Left lung (tissue), 10 donors: Measurements from ENCODE around the gene RAPGEF4. TPM values are rescaled to one million over a fixed set of nuclear protein-coding genes. Genes with fewer than 3 reads are reported as not detected.

Source experiments
- ATAC-seq: fragments of 200-7000 bp; cut with Tn5 transposase; one replicate; pipeline ENCODE4 v1.9.1; 2020; ENCODE audit warnings: moderate library complexity
- DNase-seq, 4 donors: peaks; one replicate each; pipeline ENCODE4 v3.0.0-alpha.2; 2013 to 2020
- H3K27ac ChIP-seq, 2 donors: fragments of 200-600 bp; sonication (generic) in 1 of 2; one replicate each; pipeline versions ENCODE4 v1.5.0 to v1.8.0; 2020 to 2021
- H3K27me3 ChIP-seq, 2 donors: fragments of 200-600 bp; sonication (generic) in 1 of 2; one replicate each; pipeline versions ENCODE4 v1.5.0 to v1.8.0; 2020 to 2021
- H3K36me3 ChIP-seq, 2 donors: fragments of 200-600 bp; sonication (generic) in 1 of 2; one replicate each; pipeline versions ENCODE4 v1.5.0 to v1.8.0; 2020 to 2021
- H3K4me1 ChIP-seq, 2 donors: fragments of 200-600 bp; one replicate each; pipeline ENCODE4 v1.8.0; 2021
- H3K4me3 ChIP-seq, 2 donors: fragments of 200-600 bp; sonication (generic) in 1 of 2; one replicate each; pipeline versions ENCODE4 v1.5.0 to v1.8.0; 2020 to 2021; ENCODE audit warnings: mild to moderate bottlenecking in 1 of 2
- H3K9me3 ChIP-seq, 2 donors: fragments of 200-600 bp; sonication (generic) in 1 of 2; one replicate each; pipeline versions ENCODE4 v1.5.0 to v1.8.0; 2020 to 2021
- CTCF ChIP-seq, 2 donors: fragments of 200-600 bp; sonication (generic) in 1 of 2; IDR thresholded peaks; one replicate each; pipeline versions ENCODE4 v1.5.0 to v1.8.0; 2021; ENCODE audit warnings: antibody characterized with exemption in 2 of 2
- intact Hi-C, 2 donors: fragments of 100-400 bp; cut with DNase I; formaldehyde crosslinking; loops; one replicate each; pipeline versions ENCODE4 v1.11.2 to v1.14.2; 2022
- polyA plus RNA-seq, 6 donors: library from polyadenylated mRNA; unstranded; fragments of 120-200 nt; gene quantifications; one replicate each; pipeline ENCODE4 v1.2.1, GENCODE V29; 2013; ENCODE audit not compliant: insufficient read length in 6 of 6
- total RNA-seq, 2 donors: library from RNA; stranded (reverse); fragmentation: NEBNext Ultra II Directional; extraction: Animal tissue kit (Norgen Biotek cat#: 25700); gene quantifications; one replicate each; pipeline ENCODE4 v1.2.1, GENCODE V29; 2021
- donor health status: DM: no; HTN: yes; CAD: no.
- donor health status: DM: no; HTN: no; CAD: no.

RAPGEF4 gene
- total and polyA plus RNA-seq, 8 donors: 9.1 to 16.2 (median 11.8) TPM

GRCh38 chr2:173048522-173048896 lies 312.9 kb downstream of the RAPGEF4 start:
- intact Hi-C loops: no loop called here
- Histone ChIP-seq H3K27ac (peak overlapping the region; percentile 77), H3K27me3 (no peaks in the 10 kb centered on the region), H3K36me3 (no peaks in the 10 kb centered on the region), H3K4me3 (no peak overlapping the region), H3K4me1 (peaks cover 12 to 38% of the 10 kb centered on the region in 2 donors), H3K9me3 (no peaks in the 10 kb centered on the region)
- peak; percentile 40 for ATAC-seq
- TF ChIP-seq CTCF (IDR thresholded peaks at IDR 0.05): no peak
- no peak for DNase-seq

- Histone ChIP-seq H3K36me3 (no peaks in the 10 kb centered on the region), H3K4me3 (no peak overlapping the region), H3K4me1 (peaks cover 12 to 35% of the 10 kb centered on the region in 2 donors), H3K9me3 (no peaks in the 10 kb centered on the region), H3K27me3 (no peaks in the 10 kb centered on the region), H3K27ac (peak overlapping the region; percentile 77)
- peak; percentile 85 for ATAC-seq
- DNase-seq: peak in 2 of 4 donors; percentile 48 to 61
- TF ChIP-seq CTCF (IDR thresholded peaks at IDR 0.05): no peak
- intact Hi-C loops: no loop called here
Measured at GRCh38 chr2:173048897-173049661, 313.4 kb downstream of the RAPGEF4 start.

- intact Hi-C loops: no loop called here
Measured at GRCh38 chr2:173049831-173050230, 314.2 kb downstream of the RAPGEF4 start.

GRCh38 chr2:173050684-173051083 lies 315.0 kb downstream of the RAPGEF4 start:
- no peaks in the 10 kb centered on the region for H3K36me3 ChIP-seq
- H3K9me3 ChIP-seq: no peaks in the 10 kb centered on the region
- ATAC-seq (no peak), DNase-seq (no peak)
- peaks cover 7 to 34% of the 10 kb centered on the region in 2 donors for H3K4me1 ChIP-seq
- no peak overlapping the region for H3K4me3 ChIP-seq
- H3K27me3 ChIP-seq: no peaks in the 10 kb centered on the region
- TF ChIP-seq CTCF (IDR thresholded peaks at IDR 0.05): no peak
- no peak overlapping the region for H3K27ac ChIP-seq
- intact Hi-C loops: no loop called here

More at GRCh38 chr2:173049831-173050230, 314.2 kb downstream of the RAPGEF4 start:
- no peaks in the 10 kb centered on the region for H3K9me3 ChIP-seq
- peaks cover 10 to 34% of the 10 kb centered on the region in 2 donors for H3K4me1 ChIP-seq
- no peak overlapping the region for H3K4me3 ChIP-seq
- peak overlapping the region; percentile 77 for H3K27ac ChIP-seq
- no peaks in the 10 kb centered on the region for H3K27me3 ChIP-seq
- H3K36me3 ChIP-seq: no peaks in the 10 kb centered on the region
- TF ChIP-seq CTCF (IDR thresholded peaks at IDR 0.05): no peak
- ATAC-seq (no peak), DNase-seq (no peak)

- no peak for ATAC-seq
- Histone ChIP-seq H3K27me3 (no peaks in the 10 kb centered on the region), H3K4me1 (peaks cover 7 to 34% of the 10 kb centered on the region in 2 donors), H3K36me3 (no peaks in the 10 kb centered on the region), H3K27ac (no peak overlapping the region), H3K9me3 (no peaks in the 10 kb centered on the region), H3K4me3 (no peak overlapping the region)
- no peak for DNase-seq
- intact Hi-C loops: no loop called here
- no peak for TF ChIP-seq CTCF (IDR thresholded peaks at IDR 0.05)
Measured at GRCh38 chr2:173051463-173052215, 316.0 kb downstream of the RAPGEF4 start.
